Raji (cell line): ENCODE results near the gene DTD1.

Experiments
- POLR2A ChIP-seq: IDR thresholded peaks from 2 replicates; pipeline ENCODE4 v1.6.1; 2011; ENCODE audit warnings: low read depth, low read length, control low read depth; ENCODE audit not compliant: insufficient read depth

Gene DTD1

GRCh38 chr20:18712131-18712530, 124.3 kb downstream of the DTD1 start:
- TF ChIP-seq POLR2A: no peak

GRCh38 chr20:18712882-18713281, 125.0 kb downstream of the DTD1 start:
- TF ChIP-seq POLR2A: no peak

- no peak for TF ChIP-seq POLR2A
Observed at GRCh38 chr20:18715564-18715963, 127.7 kb downstream of the DTD1 start.

- no peak for TF ChIP-seq POLR2A
Observed at GRCh38 chr20:18717062-18717461, 129.2 kb downstream of the DTD1 start.

- TF ChIP-seq POLR2A: no peak
Observed at GRCh38 chr20:18718129-18718528, 130.3 kb downstream of the DTD1 start.

- TF ChIP-seq POLR2A: no peak
Observed at GRCh38 chr20:18719426-18719825, 131.6 kb downstream of the DTD1 start.

GRCh38 chr20:18721551-18722115, 133.8 kb downstream of the DTD1 start:
- TF ChIP-seq POLR2A: no peak

- no peak for TF ChIP-seq POLR2A
Observed at GRCh38 chr20:18722371-18722770, 134.5 kb downstream of the DTD1 start.

GRCh38 chr20:18724077-18724476, 136.2 kb downstream of the DTD1 start:
- TF ChIP-seq POLR2A: no peak

GRCh38 chr20:18724788-18725464, 137.1 kb downstream of the DTD1 start:
- TF ChIP-seq POLR2A: no peak

- no peak for TF ChIP-seq POLR2A
Observed at GRCh38 chr20:18727032-18727508, 139.2 kb downstream of the DTD1 start.

GRCh38 chr20:18728165-18728869, 140.5 kb downstream of the DTD1 start:
- no peak for TF ChIP-seq POLR2A

- TF ChIP-seq POLR2A: no peak
Observed at GRCh38 chr20:18728870-18729224, 141.0 kb downstream of the DTD1 start.

- TF ChIP-seq POLR2A: no peak
Observed at GRCh38 chr20:18729231-18729825, 141.5 kb downstream of the DTD1 start.

- no peak for TF ChIP-seq POLR2A
Observed at GRCh38 chr20:18731940-18732339, 144.1 kb downstream of the DTD1 start.

GRCh38 chr20:18734525-18735189, 146.8 kb downstream of the DTD1 start:
- no peak for TF ChIP-seq POLR2A

- TF ChIP-seq POLR2A: no peak
Observed at GRCh38 chr20:18737140-18737539, 149.3 kb downstream of the DTD1 start.
